ENCODE results near the gene TDRD6. TPM values are rescaled to one million over a fixed set of nuclear protein-coding genes. Genes with fewer than 3 reads are reported as not detected.
"Not testable (repeated sequence)": the region's sequence is repeated elsewhere in the genome, so short reads cannot be mapped to it uniquely, and the experiment has no call there.

Gene TDRD6
- total RNA-seq, 6 experiments from 2014 or later, result not detected

DNA sequence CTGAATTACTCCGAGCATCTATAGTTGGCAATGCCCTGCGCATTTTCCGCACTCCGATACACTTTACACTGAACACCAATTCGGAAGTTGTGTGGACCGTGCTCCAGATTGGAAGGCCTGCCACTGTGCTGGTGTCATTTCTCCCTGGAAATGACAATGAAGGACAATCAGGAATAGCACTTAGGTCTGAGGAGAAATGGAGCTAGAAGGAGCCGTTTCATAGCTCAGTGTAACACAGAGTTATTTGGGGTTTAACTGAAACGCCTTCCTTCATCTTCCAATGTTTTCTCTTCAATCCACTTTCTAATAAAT is 48.0 kb downstream of the TDRD6 start:
- TF ChIP-seq, protein P1, sequence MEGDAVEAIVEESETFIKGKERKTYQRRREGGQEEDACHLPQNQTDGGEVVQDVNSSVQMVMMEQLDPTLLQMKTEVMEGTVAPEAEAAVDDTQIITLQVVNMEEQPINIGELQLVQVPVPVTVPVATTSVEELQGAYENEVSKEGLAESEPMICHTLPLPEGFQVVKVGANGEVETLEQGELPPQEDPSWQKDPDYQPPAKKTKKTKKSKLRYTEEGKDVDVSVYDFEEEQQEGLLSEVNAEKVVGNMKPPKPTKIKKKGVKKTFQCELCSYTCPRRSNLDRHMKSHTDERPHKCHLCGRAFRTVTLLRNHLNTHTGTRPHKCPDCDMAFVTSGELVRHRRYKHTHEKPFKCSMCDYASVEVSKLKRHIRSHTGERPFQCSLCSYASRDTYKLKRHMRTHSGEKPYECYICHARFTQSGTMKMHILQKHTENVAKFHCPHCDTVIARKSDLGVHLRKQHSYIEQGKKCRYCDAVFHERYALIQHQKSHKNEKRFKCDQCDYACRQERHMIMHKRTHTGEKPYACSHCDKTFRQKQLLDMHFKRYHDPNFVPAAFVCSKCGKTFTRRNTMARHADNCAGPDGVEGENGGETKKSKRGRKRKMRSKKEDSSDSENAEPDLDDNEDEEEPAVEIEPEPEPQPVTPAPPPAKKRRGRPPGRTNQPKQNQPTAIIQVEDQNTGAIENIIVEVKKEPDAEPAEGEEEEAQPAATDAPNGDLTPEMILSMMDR (IDR thresholded peaks at IDR 0.05), result no peak
- Mint-ChIP-seq H3K9me3 (no peaks in the 10 kb centered on the region; the same call in none of the 2 replicates), H3K27me3 (ENCODE audit: insufficient read depth) (peaks cover 6% of the 10 kb centered on the region; the same call in 1 of the 2 replicates), H3K4me1 (ENCODE audit: low read depth) (no peaks in the 10 kb centered on the region), H3K4me3 (no peak overlapping the region), H3K27ac (no peak overlapping the region), H3K36me3 (ENCODE audit: low read depth) (no peaks in the 10 kb centered on the region)
- DNase-seq, result no peak

DNA sequence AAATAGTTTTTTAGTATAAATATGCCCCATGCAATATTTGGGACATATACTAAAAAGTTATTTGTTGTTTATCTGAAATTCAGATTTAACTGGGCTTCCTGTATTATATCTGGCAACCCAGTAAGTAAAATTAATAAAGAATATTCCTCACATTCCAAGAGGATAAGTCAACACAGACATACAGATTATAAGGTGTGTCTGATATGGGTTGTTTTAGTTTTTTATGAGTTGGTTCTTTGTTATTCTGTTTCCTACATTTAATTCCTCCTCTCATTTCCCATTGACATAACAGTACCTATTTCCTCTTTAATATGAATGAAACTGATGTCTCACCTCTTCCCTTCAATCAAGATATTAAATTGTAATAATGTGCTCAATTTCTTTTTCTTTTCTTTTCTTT is 49.2 kb downstream of the TDRD6 start:
- no peak for DNase-seq
- Mint-ChIP-seq H3K27me3 (ENCODE audit: insufficient read depth) (peaks cover 6% of the 10 kb centered on the region; the same call in 1 of the 2 replicates), H3K9me3 (no peaks in the 10 kb centered on the region; the same call in none of the 2 replicates), H3K36me3 (ENCODE audit: low read depth) (no peaks in the 10 kb centered on the region), H3K4me1 (ENCODE audit: low read depth) (no peaks in the 10 kb centered on the region), H3K27ac (no peak overlapping the region), H3K4me3 (no peak overlapping the region)
- TF ChIP-seq, protein P1 (IDR thresholded peaks at IDR 0.05), result no peak

DNA sequence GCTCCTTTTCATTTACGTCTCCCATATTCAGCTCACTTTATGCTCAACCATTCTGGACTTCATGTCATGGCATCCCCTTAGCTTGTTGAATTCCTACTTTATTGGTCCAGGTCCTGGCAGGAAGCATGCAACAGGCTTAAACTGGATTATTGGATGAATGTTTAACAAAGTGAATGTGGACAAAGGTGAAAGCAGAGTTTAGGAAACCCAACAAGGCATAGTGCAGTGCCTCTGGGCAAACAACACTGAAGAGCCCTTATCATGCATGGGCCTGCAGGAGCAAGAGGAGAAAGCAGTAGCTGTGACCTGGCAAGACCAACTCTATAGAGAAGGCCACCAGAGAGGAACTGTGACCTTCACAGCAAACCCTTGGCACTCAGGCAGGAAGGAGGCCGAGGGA is 53.8 kb downstream of the TDRD6 start:
- H3K4me1 Mint-ChIP-seq (ENCODE audit: low read depth), result no peaks in the 10 kb centered on the region
- H3K9me3 Mint-ChIP-seq, result peaks cover 18% of the 10 kb centered on the region
- no peak for DNase-seq
- no peak overlapping the region for H3K27ac Mint-ChIP-seq
- TF ChIP-seq, protein P1 (IDR thresholded peaks at IDR 0.05), result no peak
- H3K36me3 Mint-ChIP-seq (ENCODE audit: low read depth), result no peaks in the 10 kb centered on the region
- H3K4me3 Mint-ChIP-seq, result no peak overlapping the region
- no peaks in the 10 kb centered on the region; the same call in 1 of the 2 replicates for H3K27me3 Mint-ChIP-seq (ENCODE audit: insufficient read depth)

DNA sequence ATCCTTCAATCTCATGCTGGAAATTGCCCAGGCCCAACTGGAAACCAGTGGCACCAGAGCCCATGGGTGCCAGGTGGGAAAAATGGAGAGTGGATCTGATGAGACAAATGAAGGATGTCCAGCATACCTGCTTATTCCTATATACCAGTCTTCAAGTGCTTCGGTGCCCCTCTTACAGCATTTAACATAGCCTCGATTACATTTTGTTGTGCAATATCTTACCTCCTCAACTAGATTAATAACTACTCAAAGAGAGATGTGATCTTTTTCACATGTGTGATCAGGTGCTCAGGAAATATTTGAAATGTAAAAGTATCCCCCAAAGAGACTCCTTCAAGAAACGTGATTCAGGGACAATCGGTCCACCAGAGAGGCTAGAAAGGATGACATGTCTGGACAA is 54.2 kb downstream of the TDRD6 start:
- H3K27me3 Mint-ChIP-seq (ENCODE audit: insufficient read depth), result no peaks in the 10 kb centered on the region; the same call in 1 of the 2 replicates
- TF ChIP-seq, protein P1 (IDR thresholded peaks at IDR 0.05), result no peak
- no peak for DNase-seq
- H3K4me1 Mint-ChIP-seq (ENCODE audit: low read depth), result no peaks in the 10 kb centered on the region
- H3K36me3 Mint-ChIP-seq (ENCODE audit: low read depth), result no peaks in the 10 kb centered on the region
- no peak overlapping the region for H3K4me3 Mint-ChIP-seq
- H3K27ac Mint-ChIP-seq, result no peak overlapping the region
- peaks cover 18% of the 10 kb centered on the region for H3K9me3 Mint-ChIP-seq

DNA sequence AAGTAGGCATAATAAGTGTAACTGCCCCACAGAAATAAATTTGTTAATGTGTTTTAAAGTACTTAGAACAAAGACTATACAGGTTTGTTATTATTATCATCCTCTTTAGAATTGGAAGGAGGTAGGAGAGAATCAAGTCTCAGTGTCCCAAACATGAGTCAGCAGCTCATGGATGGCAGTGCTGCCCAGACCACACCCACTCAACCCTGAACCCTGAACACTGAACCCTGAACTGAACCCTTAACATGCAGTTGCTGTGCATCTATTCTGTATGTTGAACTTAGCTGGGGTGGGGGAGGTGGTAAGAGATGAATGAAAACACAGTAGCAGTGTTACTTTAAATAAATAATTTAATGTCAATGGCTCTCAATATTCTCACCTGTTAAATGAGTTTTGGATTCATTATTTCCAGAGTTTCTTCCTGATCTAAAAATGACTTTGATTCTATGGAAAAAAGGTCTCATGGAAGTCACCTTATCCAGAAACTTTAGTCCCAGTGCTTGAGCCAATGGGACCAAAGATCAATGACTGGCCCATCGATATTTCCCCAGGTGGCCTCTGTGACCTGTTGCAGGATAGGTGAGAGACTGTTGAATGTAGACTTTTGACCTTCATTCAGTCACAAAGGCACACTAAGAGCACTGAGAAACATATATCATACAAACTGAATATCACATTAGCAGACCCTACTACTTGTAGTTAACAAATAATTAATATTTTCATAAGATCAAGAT is 55.9 kb downstream of the TDRD6 start:
- Mint-ChIP-seq H3K4me1 (ENCODE audit: low read depth) (no peaks in the 10 kb centered on the region), H3K4me3 (no peak overlapping the region), H3K27ac (no peak overlapping the region), H3K36me3 (ENCODE audit: low read depth) (no peaks in the 10 kb centered on the region), H3K9me3 (peaks cover 18% of the 10 kb centered on the region), H3K27me3 (ENCODE audit: insufficient read depth) (no peaks in the 10 kb centered on the region; the same call in 1 of the 2 replicates)
- TF ChIP-seq, protein P1 (IDR thresholded peaks at IDR 0.05), result no peak
- no peak for DNase-seq

DNA sequence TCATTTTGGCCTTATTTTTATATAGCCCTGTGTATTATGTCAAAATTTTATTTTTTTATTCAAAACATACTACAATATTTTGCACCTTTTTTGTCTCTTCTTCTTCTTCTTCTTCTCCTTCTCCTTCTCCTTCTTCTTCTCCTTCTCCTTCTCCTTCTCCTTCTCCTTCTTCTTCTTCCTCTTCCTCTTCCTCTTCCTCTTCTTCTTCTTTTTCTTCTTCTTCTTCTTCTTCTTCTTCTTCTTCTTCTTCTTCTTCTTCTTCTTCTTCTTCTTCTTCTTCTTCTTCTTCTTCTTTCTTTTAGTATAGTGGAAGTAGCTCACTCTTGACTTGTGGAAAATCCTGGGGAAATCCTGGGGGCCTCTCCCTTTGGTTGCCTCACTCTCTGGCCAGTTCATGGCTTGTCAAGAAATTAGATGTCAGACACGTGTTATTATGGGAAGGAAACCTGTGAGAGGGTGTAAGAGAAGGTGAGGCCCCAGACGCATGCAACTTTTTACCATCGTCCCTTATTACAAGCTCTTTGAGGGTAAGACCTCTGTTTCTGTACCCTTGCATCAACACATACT is 56.6 kb downstream of the TDRD6 start:
- H3K27me3 Mint-ChIP-seq (ENCODE audit: insufficient read depth); H3K4me3 Mint-ChIP-seq; DNase-seq; H3K4me1 Mint-ChIP-seq (ENCODE audit: low read depth); H3K36me3 Mint-ChIP-seq (ENCODE audit: low read depth); H3K27ac Mint-ChIP-seq: not testable (repeated sequence)
- peaks cover 18% of the 10 kb centered on the region for H3K9me3 Mint-ChIP-seq
